Measurements from ENCODE around the gene CD86.

DNA sequence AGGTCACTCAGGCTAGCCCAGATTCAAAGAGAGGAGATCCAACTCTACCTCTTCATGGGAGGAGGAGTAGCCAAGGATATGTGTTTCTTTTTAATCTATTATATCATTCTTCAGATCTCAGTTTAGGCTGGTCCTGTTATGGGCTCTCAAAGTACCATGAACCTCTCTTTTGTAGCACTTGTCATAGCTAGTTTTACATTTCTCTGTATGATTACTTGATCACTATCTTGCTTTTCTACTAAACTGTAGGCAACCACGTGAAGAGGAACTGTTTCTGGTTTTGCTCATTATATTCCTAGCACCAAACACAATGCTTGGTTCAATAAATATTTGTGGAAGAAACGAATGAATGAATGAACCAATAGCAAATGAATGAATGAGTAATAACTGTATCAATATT lies 29.6 kb downstream of the CD86 start:
- TF ChIP-seq, protein P1, sequence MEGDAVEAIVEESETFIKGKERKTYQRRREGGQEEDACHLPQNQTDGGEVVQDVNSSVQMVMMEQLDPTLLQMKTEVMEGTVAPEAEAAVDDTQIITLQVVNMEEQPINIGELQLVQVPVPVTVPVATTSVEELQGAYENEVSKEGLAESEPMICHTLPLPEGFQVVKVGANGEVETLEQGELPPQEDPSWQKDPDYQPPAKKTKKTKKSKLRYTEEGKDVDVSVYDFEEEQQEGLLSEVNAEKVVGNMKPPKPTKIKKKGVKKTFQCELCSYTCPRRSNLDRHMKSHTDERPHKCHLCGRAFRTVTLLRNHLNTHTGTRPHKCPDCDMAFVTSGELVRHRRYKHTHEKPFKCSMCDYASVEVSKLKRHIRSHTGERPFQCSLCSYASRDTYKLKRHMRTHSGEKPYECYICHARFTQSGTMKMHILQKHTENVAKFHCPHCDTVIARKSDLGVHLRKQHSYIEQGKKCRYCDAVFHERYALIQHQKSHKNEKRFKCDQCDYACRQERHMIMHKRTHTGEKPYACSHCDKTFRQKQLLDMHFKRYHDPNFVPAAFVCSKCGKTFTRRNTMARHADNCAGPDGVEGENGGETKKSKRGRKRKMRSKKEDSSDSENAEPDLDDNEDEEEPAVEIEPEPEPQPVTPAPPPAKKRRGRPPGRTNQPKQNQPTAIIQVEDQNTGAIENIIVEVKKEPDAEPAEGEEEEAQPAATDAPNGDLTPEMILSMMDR (IDR thresholded peaks at IDR 0.05; ENCODE audit: low read depth, low read length, poor library complexity, severe bottlenecking) = no peak
- TF ChIP-seq EZH2phosphoT487 (IDR thresholded peaks at IDR 0.05; ENCODE audit: borderline replicate concordance, low read length) = no peak

All from DOHH2 (cell line).